ENCODE measurements around the gene IL17REL.
A peak's percentile ranks its signal among the peaks of the same experiment; 100 is the strongest.

Gene IL17REL

GRCh38 chr22:49968313-49968830 lies 44.2 kb downstream of the IL17REL start:
- Histone ChIP-seq H3K36me3 (ENCODE audit: control insufficient read depth, insufficient read depth, low read length) (peaks cover 3% of the 10 kb centered on the region), H3K4me1 (ENCODE audit: control insufficient read depth, insufficient read depth, low read length) (peaks cover 76% of the 10 kb centered on the region), H3K9me3 (ENCODE audit: control insufficient read depth, low read length) (no peaks in the 10 kb centered on the region), H3K27me3 (ENCODE audit: control insufficient read depth, insufficient read depth, low read length) (no peaks in the 10 kb centered on the region), H3K4me3 (ENCODE audit: low read length) (no peak overlapping the region), H3K9ac (ENCODE audit: low read length) (peak overlapping the region; percentile 53)

GRCh38 chr22:49967706-49968208 lies 44.8 kb downstream of the IL17REL start:
- Histone ChIP-seq H3K9ac (ENCODE audit: low read length) (peak overlapping the region; percentile 53), H3K27me3 (ENCODE audit: control insufficient read depth, insufficient read depth, low read length) (no peaks in the 10 kb centered on the region), H3K4me3 (ENCODE audit: low read length) (no peak overlapping the region), H3K9me3 (ENCODE audit: control insufficient read depth, low read length) (no peaks in the 10 kb centered on the region), H3K4me1 (ENCODE audit: control insufficient read depth, insufficient read depth, low read length) (peaks cover 81% of the 10 kb centered on the region), H3K36me3 (ENCODE audit: control insufficient read depth, insufficient read depth, low read length) (peaks cover 10% of the 10 kb centered on the region)

DNA sequence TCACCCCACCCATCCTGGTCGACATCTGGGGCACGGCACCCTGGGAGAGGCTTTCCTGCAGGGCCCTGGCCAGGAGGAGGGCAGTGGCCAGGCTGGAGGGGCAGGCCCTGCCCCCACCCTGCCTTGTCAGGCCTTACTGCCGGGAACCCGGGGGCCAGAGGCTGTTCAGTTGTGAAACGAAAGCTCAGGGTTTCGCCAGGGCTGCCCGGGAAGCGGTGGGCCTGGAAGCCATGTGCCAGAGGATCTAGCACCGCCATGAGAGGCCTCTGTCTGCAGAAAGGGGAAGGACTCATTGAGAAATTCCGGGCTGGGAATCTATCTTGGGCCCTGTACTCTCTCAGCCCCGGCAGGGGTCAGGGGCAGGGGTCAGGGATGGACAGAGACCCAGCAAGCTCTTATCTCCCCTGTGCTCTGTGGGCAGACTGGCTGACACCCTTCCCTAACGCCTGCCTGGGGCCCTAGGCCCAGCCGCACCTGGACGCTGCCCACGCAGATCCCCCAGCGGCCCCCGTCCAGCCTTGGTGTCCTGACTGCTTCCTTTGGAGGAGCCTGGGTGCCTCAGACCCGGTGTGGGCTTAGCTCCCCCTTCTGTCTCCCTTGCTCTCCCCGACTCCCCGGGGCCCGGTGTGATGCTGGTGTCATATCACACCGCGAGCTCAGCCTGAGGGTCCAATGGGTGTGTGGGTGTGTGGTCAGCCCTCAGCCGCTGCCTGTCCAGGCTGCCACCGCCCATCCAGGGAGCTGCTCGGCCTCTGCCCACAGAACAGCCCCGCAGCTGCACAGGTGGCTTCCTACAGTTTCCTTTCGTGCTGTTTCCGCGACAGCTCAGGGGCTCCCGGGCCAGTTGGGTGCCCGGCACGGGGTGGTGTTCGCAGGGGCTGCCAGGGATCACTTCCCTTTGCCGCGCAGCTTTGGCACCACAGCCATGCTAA lies 45.5 kb downstream of the IL17REL start:
- H3K9ac ChIP-seq (ENCODE audit: low read length): peak overlapping the region; percentile 53
- H3K27me3 ChIP-seq (ENCODE audit: control insufficient read depth, insufficient read depth, low read length): no peaks in the 10 kb centered on the region
- peaks cover 82% of the 10 kb centered on the region for H3K4me1 ChIP-seq (ENCODE audit: control insufficient read depth, insufficient read depth, low read length)
- H3K4me3 ChIP-seq (ENCODE audit: low read length): no peak overlapping the region
- H3K9me3 ChIP-seq (ENCODE audit: control insufficient read depth, low read length): no peaks in the 10 kb centered on the region
- H3K36me3 ChIP-seq (ENCODE audit: control insufficient read depth, insufficient read depth, low read length): peaks cover 13% of the 10 kb centered on the region

DNA sequence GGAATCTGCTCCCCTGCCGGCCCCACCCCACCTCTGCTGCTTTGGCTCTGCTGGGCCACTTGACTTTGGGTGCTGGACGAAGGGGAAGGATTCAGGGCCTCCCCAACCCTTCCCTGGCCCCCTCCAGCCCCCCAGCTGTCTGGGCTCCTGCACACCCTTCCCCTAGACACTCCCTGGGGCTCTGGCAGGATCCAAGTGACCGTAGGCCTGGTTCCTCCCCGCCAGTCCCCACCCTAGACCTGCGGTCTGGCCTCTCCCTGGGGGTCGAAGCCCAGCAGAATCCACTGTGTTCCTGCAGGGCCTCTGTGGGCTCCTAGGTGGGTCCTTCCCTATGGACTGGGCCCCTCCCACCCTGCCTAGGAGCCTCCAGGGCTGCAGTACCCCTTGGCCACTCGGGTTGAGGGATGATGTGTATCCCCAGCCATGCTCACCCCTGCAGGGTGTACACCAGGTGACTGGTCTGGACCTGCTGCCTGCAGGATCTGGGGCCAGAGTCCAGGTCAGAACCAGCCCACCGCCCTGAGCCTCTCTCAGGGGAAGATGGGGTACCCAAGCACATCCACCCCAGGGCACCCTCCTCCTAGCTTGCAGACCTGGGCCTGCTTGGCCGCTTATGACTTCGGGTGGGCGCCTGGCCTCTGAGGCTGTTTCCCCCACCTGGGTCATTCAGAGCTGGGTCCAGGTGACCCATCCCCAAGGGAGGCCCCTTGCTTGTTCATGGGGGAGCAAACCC lies 46.4 kb downstream of the IL17REL start:
- Histone ChIP-seq H3K9ac (ENCODE audit: low read length) (peak overlapping the region; percentile 53), H3K36me3 (ENCODE audit: control insufficient read depth, insufficient read depth, low read length) (peaks cover 13% of the 10 kb centered on the region), H3K4me3 (ENCODE audit: low read length) (no peak overlapping the region), H3K9me3 (ENCODE audit: control insufficient read depth, low read length) (no peaks in the 10 kb centered on the region), H3K27me3 (ENCODE audit: control insufficient read depth, insufficient read depth, low read length) (no peaks in the 10 kb centered on the region), H3K4me1 (ENCODE audit: control insufficient read depth, insufficient read depth, low read length) (peaks cover 76% of the 10 kb centered on the region)

DNA sequence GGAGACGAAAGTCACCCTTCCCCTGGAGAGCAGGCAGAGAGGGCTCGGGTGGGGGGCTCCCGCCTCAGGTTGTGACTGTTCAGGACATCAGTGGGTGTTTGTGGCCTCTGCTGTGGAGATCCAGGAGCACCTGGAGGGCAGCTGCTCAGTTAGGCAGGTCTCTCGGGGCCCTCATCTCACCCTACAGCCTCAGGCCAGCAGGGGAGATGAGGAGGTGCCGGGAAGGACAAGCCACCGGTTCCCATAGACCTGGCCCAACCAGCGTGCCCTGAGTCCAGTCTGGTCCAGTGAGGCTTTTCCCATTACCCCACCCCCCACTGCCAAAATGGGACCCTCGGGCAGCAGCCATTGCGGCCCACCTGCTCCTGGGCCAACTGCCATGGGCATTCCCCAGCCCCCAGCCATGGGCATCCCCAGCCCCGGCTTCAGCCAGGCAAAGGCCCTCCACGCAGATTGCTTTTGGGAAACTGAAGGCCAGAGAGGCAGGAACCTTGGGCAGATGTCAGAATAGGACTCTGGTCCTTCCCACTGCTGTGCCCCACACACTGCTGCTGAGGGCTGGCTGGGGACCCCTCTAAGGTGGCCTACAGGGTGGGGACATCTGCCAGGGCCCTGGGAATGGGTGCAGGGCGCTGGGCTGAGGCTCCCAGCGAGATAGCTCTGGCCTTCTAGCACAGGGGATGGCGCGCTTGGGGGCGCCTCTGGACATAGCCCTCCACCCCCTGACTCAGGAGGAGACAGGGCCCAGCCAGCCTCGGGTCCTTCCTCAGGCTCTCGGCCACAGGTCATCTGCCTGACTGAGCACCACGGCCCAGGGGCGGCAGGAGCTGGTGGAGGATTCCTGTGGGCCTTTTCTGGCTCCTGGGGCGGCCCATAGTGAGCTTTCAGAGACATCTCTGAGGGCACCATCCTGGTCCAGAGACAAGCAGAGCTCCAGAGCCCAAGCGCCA lies 47.2 kb downstream of the IL17REL start:
- Histone ChIP-seq H3K9ac (ENCODE audit: low read length) (peak overlapping the region; percentile 83), H3K9me3 (ENCODE audit: control insufficient read depth, low read length) (no peaks in the 10 kb centered on the region)

GRCh38 chr22:49964136-49965090 lies 48.2 kb downstream of the IL17REL start:
- peaks cover 13% of the 10 kb centered on the region for H3K36me3 ChIP-seq (ENCODE audit: control insufficient read depth, insufficient read depth, low read length)
- H3K27me3 ChIP-seq (ENCODE audit: control insufficient read depth, insufficient read depth, low read length): no peaks in the 10 kb centered on the region
- peak overlapping the region; percentile 4 for H3K4me3 ChIP-seq (ENCODE audit: low read length)
- H3K4me1 ChIP-seq (ENCODE audit: control insufficient read depth, insufficient read depth, low read length): peaks cover 65% of the 10 kb centered on the region
- H3K9ac ChIP-seq (ENCODE audit: low read length): peak overlapping the region; percentile 83
- H3K9me3 ChIP-seq (ENCODE audit: control insufficient read depth, low read length): no peaks in the 10 kb centered on the region

More for the DNA sequence above, 47.2 kb downstream of the IL17REL start:
- peaks cover 13% of the 10 kb centered on the region for H3K36me3 ChIP-seq (ENCODE audit: control insufficient read depth, insufficient read depth, low read length)
- H3K4me3 ChIP-seq (ENCODE audit: low read length): peak overlapping the region; percentile 4
- peaks cover 69% of the 10 kb centered on the region for H3K4me1 ChIP-seq (ENCODE audit: control insufficient read depth, insufficient read depth, low read length)
- no peaks in the 10 kb centered on the region for H3K27me3 ChIP-seq (ENCODE audit: control insufficient read depth, insufficient read depth, low read length)

DNA sequence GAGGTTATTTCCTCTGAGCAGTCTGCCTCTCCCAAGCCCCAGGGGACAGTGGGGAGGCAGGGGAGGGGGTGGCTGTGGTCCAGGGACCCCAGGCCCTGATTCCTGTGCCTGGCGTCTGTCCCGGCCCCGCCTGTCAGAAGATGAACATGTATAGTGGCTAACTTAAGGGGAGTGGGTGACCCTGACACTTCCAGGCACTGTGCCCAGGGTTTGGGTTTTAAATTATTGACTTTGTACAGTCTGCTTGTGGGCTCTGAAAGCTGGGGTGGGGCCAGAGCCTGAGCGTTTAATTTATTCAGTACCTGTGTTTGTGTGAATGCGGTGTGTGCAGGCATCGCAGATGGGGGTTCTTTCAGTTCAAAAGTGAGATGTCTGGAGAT lies 48.9 kb downstream of the IL17REL start:
- Histone ChIP-seq H3K9ac (ENCODE audit: low read length) (peak overlapping the region; percentile 83), H3K36me3 (ENCODE audit: control insufficient read depth, insufficient read depth, low read length) (peaks cover 13% of the 10 kb centered on the region)

GRCh38 chr22:49962751-49963646 lies 49.6 kb downstream of the IL17REL start:
- peaks cover 74% of the 10 kb centered on the region for H3K4me1 ChIP-seq (ENCODE audit: control insufficient read depth, insufficient read depth, low read length)
- peaks cover 13% of the 10 kb centered on the region for H3K36me3 ChIP-seq (ENCODE audit: control insufficient read depth, insufficient read depth, low read length)

More for the DNA sequence above, 48.9 kb downstream of the IL17REL start:
- peaks cover 72% of the 10 kb centered on the region for H3K4me1 ChIP-seq (ENCODE audit: control insufficient read depth, insufficient read depth, low read length)
- H3K4me3 ChIP-seq (ENCODE audit: low read length): peak overlapping the region; percentile 80
- H3K9me3 ChIP-seq (ENCODE audit: control insufficient read depth, low read length): no peaks in the 10 kb centered on the region
- no peaks in the 10 kb centered on the region for H3K27me3 ChIP-seq (ENCODE audit: control insufficient read depth, insufficient read depth, low read length)

GRCh38 chr22:49962012-49962750 lies 50.4 kb downstream of the IL17REL start:
- no peaks in the 10 kb centered on the region for H3K9me3 ChIP-seq (ENCODE audit: control insufficient read depth, low read length)
- peak overlapping the region; percentile 93 for H3K9ac ChIP-seq (ENCODE audit: low read length)
- peaks cover 13% of the 10 kb centered on the region for H3K36me3 ChIP-seq (ENCODE audit: control insufficient read depth, insufficient read depth, low read length)
- H3K27me3 ChIP-seq (ENCODE audit: control insufficient read depth, insufficient read depth, low read length): no peaks in the 10 kb centered on the region
- H3K4me1 ChIP-seq (ENCODE audit: control insufficient read depth, insufficient read depth, low read length): peaks cover 74% of the 10 kb centered on the region
- H3K4me3 ChIP-seq (ENCODE audit: low read length): peak overlapping the region; percentile 95

More at GRCh38 chr22:49962751-49963646, 49.6 kb downstream of the IL17REL start:
- Histone ChIP-seq H3K9ac (ENCODE audit: low read length) (peak overlapping the region; percentile 83), H3K27me3 (ENCODE audit: control insufficient read depth, insufficient read depth, low read length) (no peaks in the 10 kb centered on the region), H3K4me3 (ENCODE audit: low read length) (peak overlapping the region; percentile 80), H3K9me3 (ENCODE audit: control insufficient read depth, low read length) (no peaks in the 10 kb centered on the region)
